Fibroblast of mammary gland (primary cell): ENCODE data around the gene NCAM1.

Experiments
- DNase-seq: peaks from one replicate; pipeline ENCODE4 v3.0.0-alpha.2; 2010; ENCODE audit warnings: low read depth
- H3K4me3 ChIP-seq: 2 replicates; pipeline ENCODE4 v1.5.1; 2011; ENCODE audit warnings: low read depth, mild to moderate bottlenecking, low read length, moderate library complexity; ENCODE audit not compliant: control insufficient read depth
- CTCF ChIP-seq: conservative IDR thresholded peaks from 2 replicates; pipeline ENCODE4 v1.5.1; 2011; ENCODE audit warnings: low read depth, low read length, inconsistent platforms; ENCODE audit not compliant: control insufficient read depth, insufficient read depth

NCAM1 gene

DNA sequence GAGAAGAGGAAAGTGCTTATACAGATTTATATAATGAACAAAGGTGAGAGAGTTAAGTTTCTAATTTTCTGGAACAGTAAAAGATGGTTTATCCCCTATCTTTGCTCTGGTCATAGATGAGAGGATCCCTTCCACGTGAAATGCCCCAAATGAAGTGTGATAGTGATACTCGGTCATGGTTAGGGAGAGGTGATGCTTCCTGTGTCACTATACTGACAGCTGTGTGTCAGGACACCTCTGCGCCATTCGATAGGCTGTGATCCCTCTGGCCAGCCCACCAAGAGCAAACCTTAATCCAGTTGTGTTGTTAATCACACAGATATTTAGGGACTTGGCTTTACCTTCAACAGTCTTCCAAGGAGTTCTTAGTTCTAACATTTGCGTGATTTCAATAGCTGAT is 57.7 kb downstream of the NCAM1 start:
- no peak for DNase-seq
- no peak for TF ChIP-seq CTCF
- H3K4me3 ChIP-seq, result no peak overlapping the region

DNA sequence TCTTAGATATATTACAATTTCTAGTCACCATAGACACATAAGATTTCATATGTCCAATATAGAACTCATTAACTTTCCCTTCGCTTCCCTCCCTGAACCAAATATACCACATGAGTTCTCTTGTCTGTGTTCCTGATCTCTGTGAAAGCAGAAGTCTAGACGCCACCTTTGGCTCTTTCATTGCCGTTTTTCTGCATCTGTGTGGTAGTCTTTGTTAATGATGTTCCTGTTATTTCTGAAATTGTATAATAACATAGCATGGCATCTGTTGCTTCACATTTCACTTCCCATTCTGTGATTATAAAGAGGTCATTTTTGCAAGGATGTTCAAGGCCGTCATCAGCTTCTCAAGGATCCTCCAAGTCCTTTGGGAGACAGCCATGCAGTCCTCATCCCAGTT is 58.5 kb downstream of the NCAM1 start:
- H3K4me3 ChIP-seq, result no peak overlapping the region
- no peak for TF ChIP-seq CTCF
- DNase-seq, result no peak

GRCh38 chr11:113021111-113021510 is 59.9 kb downstream of the NCAM1 start:
- no peak for DNase-seq
- no peak for TF ChIP-seq CTCF
- no peak overlapping the region for H3K4me3 ChIP-seq

GRCh38 chr11:113022262-113022661 is 61.0 kb downstream of the NCAM1 start:
- no peak overlapping the region for H3K4me3 ChIP-seq
- no peak for DNase-seq
- no peak for TF ChIP-seq CTCF

DNA sequence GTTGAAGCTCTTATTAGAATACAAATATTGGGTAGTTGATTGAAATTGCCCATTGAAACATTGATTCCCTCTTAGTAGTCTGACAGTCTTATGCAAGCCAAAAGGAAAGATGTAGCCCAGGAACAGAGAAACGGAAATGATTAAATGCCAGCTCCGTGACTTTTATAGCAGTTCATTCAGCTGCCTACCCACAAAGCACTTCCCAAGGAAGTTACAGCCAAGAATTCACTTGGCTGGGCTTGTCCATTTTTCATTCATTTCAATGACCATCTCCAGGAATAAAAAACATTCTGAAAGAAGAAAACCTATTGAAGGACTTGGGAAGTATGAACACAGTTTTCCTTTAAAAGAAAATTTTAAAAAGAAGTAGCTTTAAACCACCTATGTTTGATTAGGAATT is 62.0 kb downstream of the NCAM1 start:
- no peak for TF ChIP-seq CTCF
- DNase-seq, result no peak

GRCh38 chr11:113023986-113024385 is 62.8 kb downstream of the NCAM1 start:
- TF ChIP-seq CTCF, result no peak
- DNase-seq, result no peak

More for the DNA sequence above, 62.0 kb downstream of the NCAM1 start:
- no peak overlapping the region for H3K4me3 ChIP-seq

GRCh38 chr11:113026778-113027177 is 65.6 kb downstream of the NCAM1 start:
- no peak for TF ChIP-seq CTCF
- DNase-seq, result no peak
- no peak overlapping the region for H3K4me3 ChIP-seq

More at GRCh38 chr11:113023986-113024385, 62.8 kb downstream of the NCAM1 start:
- no peak overlapping the region for H3K4me3 ChIP-seq
